ENCODE data around the gene PRAMEF2.
"Not testable (repeated sequence)": the region's sequence is repeated elsewhere in the genome, so short reads cannot be mapped to it uniquely, and the experiment has no call there.

The PRAMEF2 gene

GRCh38 chr1:12856786-12857185 is at the start of gene PRAMEF2:
Gene PRAMEF2 (plus strand): TSS chr1:12857086. CDS start chr1:12859010, 1,924 bp downstream.
- DNase-seq: not testable (repeated sequence)

- no peak for DNase-seq
Measured at GRCh38 chr1:12809933-12810332, 47.0 kb upstream of the PRAMEF2 start.

GRCh38 chr1:12810691-12811408 is 46.0 kb upstream of the PRAMEF2 start:
- no peak for DNase-seq

GRCh38 chr1:12811409-12811784 is 45.5 kb upstream of the PRAMEF2 start:
- DNase-seq: no peak

- not testable (repeated sequence) for DNase-seq
Measured at GRCh38 chr1:12819061-12819460, 37.8 kb upstream of the PRAMEF2 start.

- not testable (repeated sequence) for DNase-seq
Measured at GRCh38 chr1:12831310-12831709, 25.6 kb upstream of the PRAMEF2 start, which contains the start of gene PRAMEF11. Gene PRAMEF11 (minus strand): TSS chr1:12831410. CDS start chr1:12828789, 2,621 bp downstream.

- DNase-seq: not testable (repeated sequence)
Measured at GRCh38 chr1:12833251-12833650, 23.6 kb upstream of the PRAMEF2 start.

GRCh38 chr1:12848620-12849019 is 8.3 kb upstream of the PRAMEF2 start, which contains the start of gene HNRNPCL1:
Gene HNRNPCL1 (minus strand): TSS chr1:12848720. CDS start chr1:12848289, 431 bp downstream.
- not testable (repeated sequence) for DNase-seq

- no peak for DNase-seq
Measured at GRCh38 chr1:12851779-12852178, 5.1 kb upstream of the PRAMEF2 start.

GRCh38 chr1:12863131-12863880 is 6.4 kb downstream of the PRAMEF2 start:
- not testable (repeated sequence) for DNase-seq

- DNase-seq: not testable (repeated sequence)
Measured at GRCh38 chr1:12878453-12878852, 21.6 kb downstream of the PRAMEF2 start.

- not testable (repeated sequence) for DNase-seq
Measured at GRCh38 chr1:12886101-12886500, 29.2 kb downstream of the PRAMEF2 start, which contains the start of gene PRAMEF4. Gene PRAMEF4 (minus strand): TSS chr1:12886201. CDS start chr1:12883394, 2,807 bp downstream.

GRCh38 chr1:12898170-12898569 is 41.3 kb downstream of the PRAMEF2 start, which contains the start of gene PRAMEF10:
Gene PRAMEF10 (minus strand): TSS chr1:12898270. CDS start chr1:12895847, 2,423 bp downstream.
- not testable (repeated sequence) for DNase-seq

GRCh38 chr1:12899186-12899585 is 42.3 kb downstream of the PRAMEF2 start:
- not testable (repeated sequence) for DNase-seq

GRCh38 chr1:12903793-12904572 is 47.1 kb downstream of the PRAMEF2 start:
- not testable (repeated sequence) for DNase-seq

All from COR-L47 (cell line).